GM19351 (cell line): ENCODE results near the gene BCAR1.
"Not testable (repeated sequence)": the region's sequence is repeated elsewhere in the genome, so short reads cannot be mapped to it uniquely, and the experiment has no call there.

Experiments
- ATAC-seq: cut with Tn5 transposase; IDR thresholded peaks from one replicate; pipeline ENCODE4 v1.9.1; 2021; ENCODE audit warnings: mild to moderate bottlenecking, moderate library complexity; ENCODE audit not compliant: unreplicated experiment

BCAR1 gene

GRCh38 chr16:75227361-75228142 is 23.9 kb downstream of the BCAR1 start:
- no peak for ATAC-seq

GRCh38 chr16:75226550-75227360 is 24.7 kb downstream of the BCAR1 start:
- no peak for ATAC-seq

GRCh38 chr16:75225678-75226515 is 25.5 kb downstream of the BCAR1 start:
- no peak for ATAC-seq

- no peak for ATAC-seq
Observed at GRCh38 chr16:75225092-75225491, 26.3 kb downstream of the BCAR1 start.

- ATAC-seq: no peak
Observed at GRCh38 chr16:75224306-75225082, 26.9 kb downstream of the BCAR1 start.

- ATAC-seq: not testable (repeated sequence)
Observed at GRCh38 chr16:75223129-75223528, 28.3 kb downstream of the BCAR1 start.

- ATAC-seq: no peak
Observed at GRCh38 chr16:75222271-75222783, 29.1 kb downstream of the BCAR1 start.

GRCh38 chr16:75219838-75220237 is 31.6 kb downstream of the BCAR1 start:
- ATAC-seq: no peak

- no peak for ATAC-seq
Observed at GRCh38 chr16:75219088-75219487, 32.3 kb downstream of the BCAR1 start.

- ATAC-seq: peak; percentile 65
Observed at GRCh38 chr16:75218256-75219076, 33.0 kb downstream of the BCAR1 start, which contains the start of gene CTRB1. TSS of gene CTRB1 (plus strand) at chr16:75218988. CDS start at chr16:75219008, 20 bp downstream.

- no peak for ATAC-seq
Observed at GRCh38 chr16:75217389-75217851, 34.0 kb downstream of the BCAR1 start.

- ATAC-seq: no peak
Observed at GRCh38 chr16:75216576-75216975, 34.8 kb downstream of the BCAR1 start.

- no peak for ATAC-seq
Observed at GRCh38 chr16:75216127-75216526, 35.3 kb downstream of the BCAR1 start.

- not testable (repeated sequence) for ATAC-seq
Observed at GRCh38 chr16:75211286-75211685, 40.1 kb downstream of the BCAR1 start.

GRCh38 chr16:75209944-75210343 is 41.5 kb downstream of the BCAR1 start:
- ATAC-seq: no peak

- ATAC-seq: not testable (repeated sequence)
Observed at GRCh38 chr16:75209514-75209913, 41.9 kb downstream of the BCAR1 start.

GRCh38 chr16:75208861-75209505 is 42.4 kb downstream of the BCAR1 start:
- ATAC-seq: no peak

- no peak for ATAC-seq
Observed at GRCh38 chr16:75208242-75208825, 43.1 kb downstream of the BCAR1 start.
